ENCODE data around the gene SLC1A4.
A peak's percentile ranks its signal among the peaks of the same experiment; 100 is the strongest.

The SLC1A4 gene

DNA sequence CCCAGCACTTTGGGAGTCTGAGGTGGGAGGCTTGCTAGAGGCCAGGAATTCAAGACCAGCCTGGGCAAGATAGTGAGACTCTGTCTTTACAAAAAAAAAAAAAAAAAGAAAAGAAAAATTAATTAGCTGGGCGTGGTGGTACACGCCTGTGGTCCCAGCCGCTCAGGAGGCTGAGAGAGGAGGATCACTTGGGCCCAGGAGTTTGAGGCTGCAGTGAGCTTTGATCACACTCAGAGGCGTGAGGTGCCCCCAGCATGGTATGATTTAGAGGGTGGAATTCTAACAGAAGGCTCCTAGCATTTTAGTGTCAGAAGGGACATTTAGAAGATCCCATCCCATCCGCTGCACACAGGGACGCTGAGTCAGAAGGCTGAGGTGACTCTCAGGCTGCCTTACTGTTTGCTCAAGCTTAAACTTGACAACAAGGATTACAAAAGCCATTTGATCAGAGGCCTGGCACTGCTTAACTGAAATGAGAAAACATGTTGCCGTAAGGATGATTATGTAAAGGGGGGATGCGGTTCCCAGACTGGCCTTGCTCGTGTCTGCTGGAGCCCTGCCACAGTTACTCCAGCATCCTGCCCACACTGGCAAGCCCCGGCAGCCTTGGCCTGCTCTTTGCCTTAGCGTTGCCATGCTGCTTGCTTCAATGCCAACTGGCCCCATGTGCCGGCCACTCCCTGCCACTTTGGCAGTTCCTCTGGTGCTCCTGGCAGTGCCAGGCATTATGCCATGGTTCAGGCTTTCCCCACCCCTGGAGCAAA is 45.6 kb upstream of the SLC1A4 start:
- Histone ChIP-seq H3K4me3 (replicated peaks; ENCODE audit: insufficient read depth, low read length) (no peak overlapping the region), H3K27me3 (ENCODE audit: insufficient read depth, poor library complexity, severe bottlenecking) (no peaks in the 10 kb centered on the region), H3K27ac (replicated peaks) (peak overlapping the region; percentile 95)
- DNase-seq (ENCODE audit: low read depth in 1 of 2, low spot score in 1 of 2): peak in 1 of 2 experiments; percentile 84
- TF ChIP-seq SPI1 (IDR thresholded peaks at IDR 0.05; ENCODE audit: borderline replicate concordance, low read depth) (no peak), POLR2AphosphoS5 (IDR thresholded peaks at IDR 0.05; ENCODE audit: low read depth) (peak; percentile 43)

DNA sequence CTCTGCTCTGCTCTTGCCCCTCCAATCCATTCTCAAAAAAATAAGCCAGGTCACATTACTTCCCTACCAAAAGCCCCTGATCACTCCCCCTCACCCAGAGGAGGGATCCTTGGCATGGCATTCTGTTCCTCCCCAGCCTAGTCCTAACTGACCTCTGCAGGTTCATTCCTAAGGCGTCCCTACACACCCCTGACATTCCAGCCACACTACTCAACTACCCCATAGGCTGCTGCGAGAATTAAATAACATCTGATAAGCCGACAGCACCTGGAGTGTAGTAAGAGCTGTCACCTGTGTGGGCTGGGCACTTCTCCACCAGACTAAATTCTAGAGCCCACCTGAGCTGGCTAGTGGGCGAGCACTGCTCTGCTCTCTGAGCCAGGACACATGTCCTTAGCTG is 44.7 kb upstream of the SLC1A4 start:
- Histone ChIP-seq H3K4me3 (replicated peaks; ENCODE audit: insufficient read depth, low read length) (no peak overlapping the region), H3K27ac (replicated peaks) (peak overlapping the region; percentile 95), H3K27me3 (ENCODE audit: insufficient read depth, poor library complexity, severe bottlenecking) (no peaks in the 10 kb centered on the region)
- TF ChIP-seq, protein P1, sequence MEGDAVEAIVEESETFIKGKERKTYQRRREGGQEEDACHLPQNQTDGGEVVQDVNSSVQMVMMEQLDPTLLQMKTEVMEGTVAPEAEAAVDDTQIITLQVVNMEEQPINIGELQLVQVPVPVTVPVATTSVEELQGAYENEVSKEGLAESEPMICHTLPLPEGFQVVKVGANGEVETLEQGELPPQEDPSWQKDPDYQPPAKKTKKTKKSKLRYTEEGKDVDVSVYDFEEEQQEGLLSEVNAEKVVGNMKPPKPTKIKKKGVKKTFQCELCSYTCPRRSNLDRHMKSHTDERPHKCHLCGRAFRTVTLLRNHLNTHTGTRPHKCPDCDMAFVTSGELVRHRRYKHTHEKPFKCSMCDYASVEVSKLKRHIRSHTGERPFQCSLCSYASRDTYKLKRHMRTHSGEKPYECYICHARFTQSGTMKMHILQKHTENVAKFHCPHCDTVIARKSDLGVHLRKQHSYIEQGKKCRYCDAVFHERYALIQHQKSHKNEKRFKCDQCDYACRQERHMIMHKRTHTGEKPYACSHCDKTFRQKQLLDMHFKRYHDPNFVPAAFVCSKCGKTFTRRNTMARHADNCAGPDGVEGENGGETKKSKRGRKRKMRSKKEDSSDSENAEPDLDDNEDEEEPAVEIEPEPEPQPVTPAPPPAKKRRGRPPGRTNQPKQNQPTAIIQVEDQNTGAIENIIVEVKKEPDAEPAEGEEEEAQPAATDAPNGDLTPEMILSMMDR (IDR thresholded peaks at IDR 0.05; ENCODE audit: insufficient read depth, low read length): no peak
- TF ChIP-seq, protein P2, sequence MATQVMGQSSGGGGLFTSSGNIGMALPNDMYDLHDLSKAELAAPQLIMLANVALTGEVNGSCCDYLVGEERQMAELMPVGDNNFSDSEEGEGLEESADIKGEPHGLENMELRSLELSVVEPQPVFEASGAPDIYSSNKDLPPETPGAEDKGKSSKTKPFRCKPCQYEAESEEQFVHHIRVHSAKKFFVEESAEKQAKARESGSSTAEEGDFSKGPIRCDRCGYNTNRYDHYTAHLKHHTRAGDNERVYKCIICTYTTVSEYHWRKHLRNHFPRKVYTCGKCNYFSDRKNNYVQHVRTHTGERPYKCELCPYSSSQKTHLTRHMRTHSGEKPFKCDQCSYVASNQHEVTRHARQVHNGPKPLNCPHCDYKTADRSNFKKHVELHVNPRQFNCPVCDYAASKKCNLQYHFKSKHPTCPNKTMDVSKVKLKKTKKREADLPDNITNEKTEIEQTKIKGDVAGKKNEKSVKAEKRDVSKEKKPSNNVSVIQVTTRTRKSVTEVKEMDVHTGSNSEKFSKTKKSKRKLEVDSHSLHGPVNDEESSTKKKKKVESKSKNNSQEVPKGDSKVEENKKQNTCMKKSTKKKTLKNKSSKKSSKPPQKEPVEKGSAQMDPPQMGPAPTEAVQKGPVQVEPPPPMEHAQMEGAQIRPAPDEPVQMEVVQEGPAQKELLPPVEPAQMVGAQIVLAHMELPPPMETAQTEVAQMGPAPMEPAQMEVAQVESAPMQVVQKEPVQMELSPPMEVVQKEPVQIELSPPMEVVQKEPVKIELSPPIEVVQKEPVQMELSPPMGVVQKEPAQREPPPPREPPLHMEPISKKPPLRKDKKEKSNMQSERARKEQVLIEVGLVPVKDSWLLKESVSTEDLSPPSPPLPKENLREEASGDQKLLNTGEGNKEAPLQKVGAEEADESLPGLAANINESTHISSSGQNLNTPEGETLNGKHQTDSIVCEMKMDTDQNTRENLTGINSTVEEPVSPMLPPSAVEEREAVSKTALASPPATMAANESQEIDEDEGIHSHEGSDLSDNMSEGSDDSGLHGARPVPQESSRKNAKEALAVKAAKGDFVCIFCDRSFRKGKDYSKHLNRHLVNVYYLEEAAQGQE (IDR thresholded peaks at IDR 0.05; ENCODE audit: insufficient replicate concordance, low read depth): no peak
- TF ChIP-seq GABPA (IDR thresholded peaks at IDR 0.05; ENCODE audit: low read depth) (no peak), POLR2AphosphoS5 (IDR thresholded peaks at IDR 0.05; ENCODE audit: low read depth) (no peak)
- DNase-seq (ENCODE audit: low read depth in 1 of 2, low spot score in 1 of 2): no peak

DNA sequence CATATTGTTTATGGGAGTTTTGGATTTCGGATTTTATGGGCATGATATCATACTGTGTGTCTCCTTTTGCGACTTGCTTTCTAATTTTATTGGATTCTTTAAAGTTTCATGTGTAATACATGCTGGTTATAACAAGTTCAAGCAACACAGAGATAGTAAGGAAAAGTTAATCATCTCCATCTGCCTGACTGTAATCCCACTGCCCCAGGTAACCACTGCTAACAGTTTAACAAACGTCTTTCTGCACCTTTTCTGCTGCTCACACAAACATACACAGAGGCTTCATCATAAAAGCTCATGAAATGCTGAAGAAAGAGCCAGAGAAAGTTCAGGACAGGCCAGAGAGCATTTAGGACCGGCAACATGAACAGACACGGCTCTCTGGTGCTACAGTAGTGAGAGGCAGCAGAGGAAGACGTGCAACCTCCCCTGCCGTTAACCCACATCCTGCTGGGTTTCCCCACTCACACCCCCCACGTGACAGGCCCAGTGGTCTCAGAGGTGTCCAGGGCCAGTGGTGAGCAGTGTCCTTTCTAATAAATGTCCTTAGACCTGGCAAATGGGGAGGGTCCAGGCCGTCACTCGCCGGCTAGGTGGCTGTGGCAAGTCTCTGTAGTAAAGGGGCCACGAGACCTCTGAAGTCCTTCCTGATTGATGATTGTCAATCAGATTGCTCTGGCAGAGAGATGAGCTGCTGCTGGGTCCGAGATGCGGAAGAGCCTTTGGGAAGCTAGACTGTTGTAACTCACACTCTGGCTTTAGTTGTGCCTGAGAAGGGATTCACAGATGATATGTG is 43.0 kb upstream of the SLC1A4 start:
- H3K27ac ChIP-seq (replicated peaks): peak overlapping the region; percentile 95
- DNase-seq (ENCODE audit: low read depth in 1 of 2, low spot score in 1 of 2): peak; percentile 72 to 97
- no peaks in the 10 kb centered on the region for H3K27me3 ChIP-seq (ENCODE audit: insufficient read depth, poor library complexity, severe bottlenecking)
- TF ChIP-seq, protein P2 (IDR thresholded peaks at IDR 0.05; ENCODE audit: insufficient replicate concordance, low read depth): peak; percentile 60
- peak; percentile 35; the same call in 1 of the 2 replicates for TF ChIP-seq GABPA (IDR thresholded peaks at IDR 0.05; ENCODE audit: low read depth)
- TF ChIP-seq, protein P1 (IDR thresholded peaks at IDR 0.05; ENCODE audit: insufficient read depth, low read length): no peak
- peak; percentile 97 for TF ChIP-seq POLR2AphosphoS5 (IDR thresholded peaks at IDR 0.05; ENCODE audit: low read depth)
- peak; percentile 34; the same call in 1 of the 2 replicates for TF ChIP-seq SPI1 (IDR thresholded peaks at IDR 0.05; ENCODE audit: borderline replicate concordance, low read depth)
- H3K4me3 ChIP-seq (replicated peaks; ENCODE audit: insufficient read depth, low read length): peak overlapping the region; percentile 6

DNA sequence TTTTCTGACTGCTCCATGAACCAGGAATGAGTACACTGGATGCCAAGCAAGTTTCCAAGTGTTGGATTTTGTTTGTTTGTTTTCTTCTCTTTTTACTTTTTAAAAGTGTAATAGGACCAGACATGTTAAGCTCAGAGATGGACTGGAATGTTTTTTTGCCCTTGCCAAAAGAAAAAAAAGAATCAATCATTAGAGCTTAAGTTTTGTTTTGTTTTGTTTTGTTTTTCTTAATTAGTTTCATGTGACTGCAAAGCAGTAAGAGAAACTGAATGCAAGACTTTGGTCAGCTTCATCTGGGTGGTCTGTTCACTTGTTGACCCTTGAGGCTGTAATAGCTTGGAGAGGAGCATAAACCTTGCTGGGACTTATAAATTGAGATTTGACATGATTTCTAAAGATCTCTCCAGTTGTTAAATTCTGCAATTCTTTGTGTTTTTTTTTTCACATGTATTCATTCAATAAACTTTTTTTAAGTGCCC is 42.4 kb upstream of the SLC1A4 start:
- Histone ChIP-seq H3K27ac (replicated peaks) (peak overlapping the region; percentile 95), H3K4me3 (replicated peaks; ENCODE audit: insufficient read depth, low read length) (no peak overlapping the region), H3K27me3 (ENCODE audit: insufficient read depth, poor library complexity, severe bottlenecking) (no peaks in the 10 kb centered on the region)
- TF ChIP-seq, protein P2 (IDR thresholded peaks at IDR 0.05; ENCODE audit: insufficient replicate concordance, low read depth): no peak
- TF ChIP-seq POLR2AphosphoS5 (IDR thresholded peaks at IDR 0.05; ENCODE audit: low read depth) (no peak), SPI1 (IDR thresholded peaks at IDR 0.05; ENCODE audit: borderline replicate concordance, low read depth) (no peak), GABPA (IDR thresholded peaks at IDR 0.05; ENCODE audit: low read depth) (no peak)
- TF ChIP-seq, protein P1 (IDR thresholded peaks at IDR 0.05; ENCODE audit: insufficient read depth, low read length): no peak
- no peak for DNase-seq (ENCODE audit: low read depth in 1 of 2, low spot score in 1 of 2)
